A549 (cell line): ENCODE data around the gene LTBP3. TPM values are rescaled to one million over a fixed set of nuclear protein-coding genes. Genes with fewer than 3 reads are reported as not detected.

Source experiments
- ATAC-seq, 2 experiments: fragments of 200-7000 bp in 1 of 2; fragments of >200 bp in 1 of 2; cut with Nextera tagmentation in 1 of 2; cut with Tn5 transposase in 1 of 2; 3 replicates each; pipeline versions ENCODE4 v1.8.0 to v1.9.1; 2018 to 2020; ENCODE audit warnings: mild to moderate bottlenecking in 1 of 2, moderate library complexity in 1 of 2
- CTCF ChIA-PET: fragments of 300-600 bp; sonication (Branson Sonifier 250); formaldehyde crosslinking; extraction: SDS; loops from one replicate; lab custom pipeline; 2021; ENCODE audit warnings: antibody characterized with exemption, inconsistent platforms; lab: Yijun Ruan, JAX
- POLR2A ChIA-PET: fragments of 350-600 bp; formaldehyde crosslinking; extraction: SDS; loops from one replicate; lab custom pipeline; 2021; ENCODE audit warnings: antibody characterized with exemption, inconsistent platforms; lab: Yijun Ruan, JAX
- DNase-seq, 2 experiments: peaks; one replicate each; pipeline versions ENCODE4 v3.0.0 to v3.0.0-alpha.2; 2011 to 2016; ENCODE audit warnings: low read depth in 1 of 2, low spot score in 1 of 2
- FAIRE-seq: peaks from 2 replicates; lab custom pipeline; 2011; peaks lifted over from hg19 to GRCh38; lab: Jason Lieb, UNC
- H3K27ac ChIP-seq, 2 experiments: fragments of >200 bp; sonication (Bioruptor Twin); formaldehyde crosslinking; 3 replicates each; pipeline ENCODE4 v1.5.1; 2016 to 2017
- H3K4me1 ChIP-seq: fragments of >200 bp; sonication (Bioruptor Twin); formaldehyde crosslinking; 3 replicates; pipeline ENCODE4 v1.6.1; 2016
- H3K4me2 ChIP-seq: fragments of >200 bp; sonication (Bioruptor Twin); formaldehyde crosslinking; 3 replicates; pipeline ENCODE4 v1.6.1; 2016
- H3K4me3 ChIP-seq: fragments of >200 bp; sonication (Bioruptor Twin); formaldehyde crosslinking; 3 replicates; pipeline ENCODE4 v1.5.1; 2016
- H3K9me3 ChIP-seq: fragments of >200 bp; sonication (Bioruptor Twin); formaldehyde crosslinking; 3 replicates; pipeline ENCODE4 v1.6.1; 2016
- CEBPB ChIP-seq, 2 experiments: fragments of >200 bp in 1 of 2; sonication (Bioruptor Twin) in 1 of 2; formaldehyde crosslinking in 1 of 2; IDR thresholded peaks; 2 replicates each; pipeline ENCODE4 v1.6.1; 2012 to 2016
- CHD4 ChIP-seq: fragments of 200-600 bp; sonication (generic); IDR thresholded peaks from 2 replicates; pipeline ENCODE4 v1.6.1; 2016; ENCODE audit warnings: antibody characterized with exemption, mild to moderate bottlenecking, borderline replicate concordance
- EHF ChIP-seq: fragments of 250-450 bp; sonication (Bioruptor Pico); IDR thresholded peaks from 2 replicates; pipeline ENCODE4 v1.5.0; 2020; ENCODE audit warnings: mild to moderate bottlenecking
- ELK1 ChIP-seq: fragments of 150-350 bp; IDR thresholded peaks from 2 replicates; pipeline ENCODE4 v1.6.1; 2014; ENCODE audit warnings: low read depth, mild to moderate bottlenecking, low read length
- ESRRA ChIP-seq: fragments of 150-350 bp; IDR thresholded peaks from 2 replicates; pipeline ENCODE4 v1.6.1; 2014; ENCODE audit warnings: mild to moderate bottlenecking, low read length, borderline replicate concordance
- FOSL2 ChIP-seq, 2 experiments: fragments of 450-650 bp in 1 of 2; fragments of >200 bp in 1 of 2; sonication (Bioruptor Twin) in 1 of 2; formaldehyde crosslinking; IDR thresholded peaks; 2 replicates each; pipeline versions ENCODE4 v1.5.0 to v1.6.1; 2016 to 2020; ENCODE audit warnings: mild to moderate bottlenecking in 1 of 2, moderate library complexity in 1 of 2
- GATA3 ChIP-seq: IDR thresholded peaks from 2 replicates; pipeline ENCODE4 v1.6.1; 2012; ENCODE audit warnings: borderline replicate concordance
- HDAC2 ChIP-seq: fragments of 200-600 bp; sonication (generic); IDR thresholded peaks from 2 replicates; pipeline ENCODE4 v1.6.1; 2016
- HOXB13 ChIP-seq: fragments of 250-450 bp; sonication (Bioruptor Pico); IDR thresholded peaks from 2 replicates; pipeline ENCODE4 v1.5.0; 2020; ENCODE audit warnings: low read depth, mild to moderate bottlenecking, moderate library complexity
- JUN ChIP-seq, 2 experiments: fragments of >200 bp; sonication (Bioruptor Twin); formaldehyde crosslinking; IDR thresholded peaks; 2 replicates in 1 of 2; 3 replicates in 1 of 2; pipeline ENCODE4 v1.6.1; 2016 to 2017
- JUNB ChIP-seq: fragments of >200 bp; sonication (Bioruptor Twin); formaldehyde crosslinking; IDR thresholded peaks from 2 replicates; pipeline ENCODE4 v1.6.1; 2016
- MAX ChIP-seq: IDR thresholded peaks from 2 replicates; pipeline ENCODE4 v1.6.1; 2012
- NPAS2 ChIP-seq: fragments of 250-450 bp; sonication (Bioruptor Pico); IDR thresholded peaks from 2 replicates; pipeline ENCODE4 v1.8.0; 2022; ENCODE audit warnings: mild to moderate bottlenecking, moderate library complexity, borderline replicate concordance
- PBX3 ChIP-seq: IDR thresholded peaks from 2 replicates; pipeline ENCODE4 v1.6.1; 2012
- POLR2A ChIP-seq: IDR thresholded peaks from 2 replicates; pipeline ENCODE4 v1.6.1; 2012; ENCODE audit warnings: mild to moderate bottlenecking, low read length
- RCOR1 ChIP-seq: fragments of 150-350 bp; IDR thresholded peaks from 2 replicates; pipeline ENCODE4 v1.6.1; 2014; ENCODE audit warnings: antibody characterized with exemption, low read length, low read depth
- RNF2 ChIP-seq: fragments of 200-600 bp; sonication (generic); IDR thresholded peaks from 2 replicates; pipeline ENCODE4 v1.6.1; 2016; ENCODE audit warnings: low read depth, mild to moderate bottlenecking, antibody characterized with exemption, moderate library complexity, borderline replicate concordance
- SMC3 ChIP-seq: fragments of >200 bp; sonication (Bioruptor Twin); formaldehyde crosslinking; IDR thresholded peaks from 3 replicates; pipeline ENCODE4 v1.6.1; 2018; ENCODE audit warnings: inconsistent platforms
- TFCP2L1 ChIP-seq: fragments of 250-450 bp; sonication (Bioruptor Pico); IDR thresholded peaks from 2 replicates; pipeline ENCODE4 v1.5.0; 2021; ENCODE audit warnings: mild to moderate bottlenecking
- ZNF302 ChIP-seq: fragments of 250-450 bp; sonication (Bioruptor Pico); IDR thresholded peaks from 2 replicates; pipeline ENCODE4 v1.9.0; 2021; ENCODE audit warnings: inconsistent platforms, mild to moderate bottlenecking, moderate library complexity
- ZSCAN20 ChIP-seq: fragments of 250-450 bp; sonication (Bioruptor Pico); IDR thresholded peaks from 2 replicates; pipeline ENCODE4 v1.8.0; 2022; ENCODE audit warnings: mild to moderate bottlenecking, moderate library complexity
- WGBS: methylation state at CpG from one replicate; pipeline ENCODE4 v1.1.6; 2017; ENCODE audit errors: missing lambda C conversion rate; 5-methylcytosine and 5-hydroxymethylcytosine counted together
- polyA plus RNA-seq, 4 experiments: library from polyadenylated mRNA; depleted of rRNA in 3 of 4; stranded (reverse); fragments of >200 nt; fragmentation: RNase III in 1 of 4; extraction: RNeasy Plus Mini Kit Qiagen cat#74134 plus additional on column Dnase treatment in 1 of 4; gene quantifications; 2 replicates in 3 of 4; 3 replicates in 1 of 4; pipeline ENCODE4 v1.2.3, GENCODE V29; 2011 to 2017

LTBP3 gene
- polyA plus RNA-seq, 2 of the 4 experiments (the other 2 are of a cell fraction) = 28.6 to 123 TPM

DNA sequence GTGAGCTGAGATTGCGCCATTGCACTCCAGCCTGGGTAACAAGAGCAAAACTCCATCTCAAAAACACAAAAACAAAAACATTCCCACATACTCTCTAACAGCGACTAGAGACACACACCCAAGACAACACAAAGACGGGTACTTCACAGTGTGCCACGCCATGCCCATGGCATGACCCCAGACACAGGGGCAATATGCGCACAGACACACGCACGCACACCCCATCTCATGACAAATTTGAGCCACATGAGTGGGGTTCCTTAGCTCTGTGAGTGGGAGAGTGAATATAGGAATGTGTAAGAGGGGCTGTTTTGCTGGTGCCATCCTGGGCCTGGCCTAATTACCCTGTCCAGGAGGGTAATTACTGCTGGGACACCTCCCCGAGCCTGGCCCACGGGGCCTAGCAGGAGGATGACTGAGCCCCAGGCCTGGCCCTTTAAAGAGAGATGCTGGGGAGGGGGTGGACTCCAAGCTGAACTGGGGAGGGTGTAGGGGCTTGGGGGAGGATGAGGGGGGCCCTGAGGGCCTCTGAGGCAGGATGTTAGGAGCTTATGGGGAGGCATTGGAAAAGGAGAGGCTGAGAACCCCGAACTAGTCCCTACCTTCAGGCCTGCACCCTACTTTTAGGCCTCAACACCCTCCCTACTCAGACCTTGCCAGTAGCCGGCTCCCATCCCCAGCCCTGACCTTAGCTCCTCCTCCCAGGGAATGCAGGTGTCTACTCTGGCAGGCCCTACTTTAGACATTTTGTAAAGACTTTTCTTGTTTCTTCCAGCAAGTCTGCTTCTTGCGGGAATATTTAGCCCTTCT, 1.5 kb downstream of the LTBP3 start:
- Histone ChIP-seq H3K4me1 (peaks cover 85% of the 10 kb centered on the region), H3K27ac (peak overlapping the region; percentile 94 to 99), H3K4me2 (peak overlapping the region; percentile 98), H3K4me3 (peak overlapping the region; percentile 62), H3K9me3 (no peaks in the 10 kb centered on the region)
- no peak for TF ChIP-seq TFCP2L1
- no peak for TF ChIP-seq RCOR1
- TF ChIP-seq CEBPB (IDR thresholded peaks at IDR 0.05) = peak in 1 of 2 experiments; percentile 28; a peak in 1 of 4 replicates
- ATAC-seq (no peak), FAIRE-seq (no peak), DNase-seq (peak in 1 of 2 experiments; percentile 52)
- 62% methylated on average over 12 of the region's 12 CpGs for WGBS
- ChIA-PET POLR2A (interaction anchor here (1.0 kb wide), 1 partner anchor 13 kb away, joined by 3 read pairs; the partner anchor contains the start of gene ZNRD2), CTCF (interaction anchor here (0.7 to 8.0 kb wide), 11 partner anchors 8 to 165 kb away, joined by 3 to 148 read pairs (median 5); partner anchors contain the start of genes FAM89B, PCNX3 and ZNRD2)

GRCh38 chr11:65555693-65556231, 2.4 kb downstream of the LTBP3 start:
- CTCF ChIA-PET = interaction anchor here (0.9 to 8.0 kb wide), 9 partner anchors 11 to 45 kb away, joined by 3 to 148 read pairs (median 7); partner anchors contain the start of genes FAM89B, SCYL1 and ZNRD2
- POLR2A ChIA-PET = interaction anchor here (1.0 kb wide), 1 partner anchor 15 kb away, joined by 3 read pairs; the partner anchor contains the start of gene ZNRD2
- peak overlapping the region; percentile 98 for H3K4me2 ChIP-seq
- peak; percentile 7 to 42; a peak in 5 of 6 replicates for ATAC-seq
- peak overlapping the region; percentile 62; the same call in 1 of the 3 replicates for H3K4me3 ChIP-seq
- peak; percentile 67 to 84 for DNase-seq
- no peaks in the 10 kb centered on the region for H3K9me3 ChIP-seq
- TF ChIP-seq ZSCAN20 = no peak
- no peak for TF ChIP-seq ZNF302 (CRISPR knock-in tag)
- no peak for TF ChIP-seq HDAC2
- TF ChIP-seq JUN (IDR thresholded peaks at IDR 0.05) = peak in 1 of 2 experiments; percentile 49; a peak in 2 of 5 replicates
- TF ChIP-seq SMC3 = no peak
- no peak for TF ChIP-seq RNF2
- no peak for TF ChIP-seq EHF (CRISPR knock-in tag)
- TF ChIP-seq ESRRA = no peak
- no peak for TF ChIP-seq NPAS2
- TF ChIP-seq CEBPB (IDR thresholded peaks at IDR 0.05) = no peak
- peak; percentile 44; the same call in 1 of the 2 replicates for TF ChIP-seq PBX3
- 0 out of 2 replicates have a peak, but pooled peaks have one; percentile 11 for TF ChIP-seq POLR2A
- peak; percentile 47; the same call in 1 of the 2 replicates for TF ChIP-seq JUNB
- TF ChIP-seq FOSL2 (IDR thresholded peaks at IDR 0.05) = peak; percentile 42; the same call in 1 of the 2 replicates
- peak; percentile 63 for TF ChIP-seq FOSL2 (CRISPR knock-in tag; IDR thresholded peaks at IDR 0.05)
- no peak for TF ChIP-seq ELK1
- TF ChIP-seq GATA3 = peak; percentile 41; the same call in 1 of the 2 replicates
- no peak for TF ChIP-seq HOXB13
- TF ChIP-seq MAX = peak; percentile 64
- TF ChIP-seq CHD4 = no peak
- peak overlapping the region; percentile 94 to 99 for H3K27ac ChIP-seq
- WGBS = 0% methylated on average over 4 of the region's 6 CpGs
- FAIRE-seq = no peak
- H3K4me1 ChIP-seq = peaks cover 76% of the 10 kb centered on the region
